Testis (tissue), 2 donors: Measurements from ENCODE around the gene PRCC.

Experiments
- POLR2A ChIP-seq: fragments of 450-650 bp; IDR thresholded peaks from one replicate; pipeline ENCODE4 v1.6.1; 2017; ENCODE audit warnings: antibody characterized with exemption, mild to moderate bottlenecking, moderate library complexity
- TF ChIP-seq, protein P1 (sequence below), 3 experiments: fragments of 450-650 bp in 2 of 3; fragments of 200-600 bp in 1 of 3; sonication (generic) in 1 of 3; IDR thresholded peaks; one replicate each; pipeline ENCODE4 v1.5.1; 2016 to 2019; ENCODE audit warnings: antibody characterized with exemption in 3 of 3, mild to moderate bottlenecking in 2 of 3, moderate library complexity in 1 of 3

DNA sequence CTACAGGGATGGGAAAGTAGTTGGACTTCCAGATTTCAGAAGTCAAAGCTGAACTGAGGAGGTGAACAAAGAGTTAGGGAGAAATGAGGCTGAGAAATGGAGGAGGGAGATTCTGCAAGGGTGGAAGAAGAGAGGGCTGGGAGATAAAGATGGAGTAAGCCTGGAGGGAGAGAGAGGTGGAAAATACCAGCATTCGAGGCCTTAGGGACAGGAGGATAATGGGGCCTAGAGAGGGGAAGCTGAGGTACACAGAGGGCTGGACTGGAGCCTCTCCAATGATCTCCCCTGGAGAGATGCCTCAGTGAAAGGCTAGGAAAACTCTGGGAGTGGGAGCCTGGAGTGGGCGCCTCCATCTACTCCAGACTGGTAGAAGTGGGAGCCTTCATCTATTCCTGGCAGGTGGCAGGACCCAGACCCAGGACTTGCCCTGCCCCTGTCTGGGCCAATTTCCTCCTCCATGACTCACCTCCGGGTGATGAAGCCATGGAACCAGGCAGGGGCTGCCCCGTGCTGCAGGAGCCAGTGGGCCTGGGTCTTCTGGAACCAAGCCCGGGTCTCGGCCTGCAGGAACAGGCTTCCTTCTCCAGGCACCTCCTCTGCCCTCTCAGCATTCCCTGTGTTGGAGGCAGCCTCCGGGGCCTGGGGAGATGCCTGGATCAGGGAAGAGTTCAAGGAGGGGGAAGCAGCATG, 47.4 kb downstream of the PRCC start:
- TF ChIP-seq, protein P1, sequence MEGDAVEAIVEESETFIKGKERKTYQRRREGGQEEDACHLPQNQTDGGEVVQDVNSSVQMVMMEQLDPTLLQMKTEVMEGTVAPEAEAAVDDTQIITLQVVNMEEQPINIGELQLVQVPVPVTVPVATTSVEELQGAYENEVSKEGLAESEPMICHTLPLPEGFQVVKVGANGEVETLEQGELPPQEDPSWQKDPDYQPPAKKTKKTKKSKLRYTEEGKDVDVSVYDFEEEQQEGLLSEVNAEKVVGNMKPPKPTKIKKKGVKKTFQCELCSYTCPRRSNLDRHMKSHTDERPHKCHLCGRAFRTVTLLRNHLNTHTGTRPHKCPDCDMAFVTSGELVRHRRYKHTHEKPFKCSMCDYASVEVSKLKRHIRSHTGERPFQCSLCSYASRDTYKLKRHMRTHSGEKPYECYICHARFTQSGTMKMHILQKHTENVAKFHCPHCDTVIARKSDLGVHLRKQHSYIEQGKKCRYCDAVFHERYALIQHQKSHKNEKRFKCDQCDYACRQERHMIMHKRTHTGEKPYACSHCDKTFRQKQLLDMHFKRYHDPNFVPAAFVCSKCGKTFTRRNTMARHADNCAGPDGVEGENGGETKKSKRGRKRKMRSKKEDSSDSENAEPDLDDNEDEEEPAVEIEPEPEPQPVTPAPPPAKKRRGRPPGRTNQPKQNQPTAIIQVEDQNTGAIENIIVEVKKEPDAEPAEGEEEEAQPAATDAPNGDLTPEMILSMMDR (IDR thresholded peaks at IDR 0.05): no peak
- no peak for TF ChIP-seq POLR2A
